ENCODE measurements around the gene SRRM5. TPM values are rescaled to one million over a fixed set of nuclear protein-coding genes. Genes with fewer than 3 reads are reported as not detected.

SRRM5 gene
- total RNA-seq, 1 experiment from 2014 or later, result 0.70 TPM

DNA sequence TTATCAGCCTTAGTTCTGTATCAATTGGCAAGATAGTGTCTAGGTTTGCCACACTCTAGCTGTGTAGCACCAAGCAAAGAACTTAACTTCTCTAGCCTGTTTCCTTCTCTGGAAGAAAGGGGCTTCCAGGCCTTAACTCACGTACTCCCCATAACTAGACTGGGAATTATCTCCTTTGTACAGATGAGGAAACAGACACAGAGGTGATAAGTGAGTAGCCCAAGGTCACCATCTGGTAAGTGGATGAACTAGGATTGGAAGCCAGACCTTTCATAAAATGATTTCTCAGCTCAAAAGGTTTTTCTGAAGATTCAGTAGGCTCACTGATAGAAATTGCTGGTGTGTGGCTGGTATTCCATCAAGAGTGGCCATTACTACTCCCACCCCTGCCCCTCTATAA, 4.4 kb downstream of the SRRM5 start:
- Histone ChIP-seq H3K9ac (ENCODE audit: extremely low read depth, insufficient read length, low read length) (peak overlapping the region; percentile 19), H2BK5ac (ENCODE audit: insufficient read length, low read length) (no peak overlapping the region), H2BK120ac (ENCODE audit: low read depth, low read length, poor library complexity, severe bottlenecking) (no peak overlapping the region), H3T11ph (ENCODE audit: low read length) (no peak overlapping the region), H2BK12ac (ENCODE audit: insufficient read length, low read depth, low read length) (no peak overlapping the region), H3K23me2 (ENCODE audit: insufficient read length, low read depth, low read length, poor library complexity, severe bottlenecking) (peaks cover 14% of the 10 kb centered on the region), H2AK5ac (ENCODE audit: insufficient read length, low read length) (no peak overlapping the region), H3K4ac (ENCODE audit: low read depth, low read length) (no peak overlapping the region), H3K4me1 (ENCODE audit: insufficient read depth, low read length) (no peaks in the 10 kb centered on the region; the same call in 1 of the 2 replicates), H3K27me3 (ENCODE audit: insufficient read depth, low read length) (no peaks in the 10 kb centered on the region), H3K56ac (ENCODE audit: insufficient read length, low read depth, low read length) (no peak overlapping the region), H3K14ac (ENCODE audit: insufficient read depth, low read length) (no peak overlapping the region), H4K91ac (ENCODE audit: insufficient read length, low read depth, low read length) (no peak overlapping the region), H2BK20ac (ENCODE audit: low read depth, low read length, poor library complexity, severe bottlenecking) (no peak overlapping the region), H4K5ac (ENCODE audit: insufficient read length, low read depth, low read length) (no peak overlapping the region), H3K18ac (ENCODE audit: insufficient read length, low read depth, low read length) (no peak overlapping the region), H3K9me3 (ENCODE audit: control insufficient read depth, low read depth, low read length) (no peaks in the 10 kb centered on the region), H2BK15ac (ENCODE audit: low read depth, low read length) (no peak overlapping the region), H4K8ac (replicated peaks; ENCODE audit: insufficient read length, low read depth, low read length) (no peak overlapping the region), H3K79me1 (ENCODE audit: insufficient read depth, low read depth, low read length, poor library complexity, severe bottlenecking) (no peaks in the 10 kb centered on the region), H4K20me1 (ENCODE audit: control insufficient read depth, insufficient read depth, insufficient read length) (no peaks in the 10 kb centered on the region), H3K27ac (ENCODE audit: insufficient read length, low read depth, low read length) (no peak overlapping the region), H2AFZ (ENCODE audit: low read length) (no peak overlapping the region), H3K23ac (ENCODE audit: insufficient read length, low read depth, low read length) (no peak overlapping the region), H3K79me2 (ENCODE audit: insufficient read depth, low read length) (no peaks in the 10 kb centered on the region), H3K4me2 (ENCODE audit: insufficient read depth, insufficient read length, low read length) (no peak overlapping the region)
- no peaks in the 10 kb centered on the region; the same call in 1 of the 2 replicates for H3K27me3 Mint-ChIP-seq (ENCODE audit: low read depth)
- H3K4me1 Mint-ChIP-seq, result peaks cover 11 to 14% of the 10 kb centered on the region in 2 experiments
- DNase-seq, result no peak
- no peak overlapping the region for H3K4me3 Mint-ChIP-seq
- H3K36me3 Mint-ChIP-seq (ENCODE audit: insufficient read depth in 1 of 3, low read depth in 3 of 3), result peaks cover 28 to 30% (median 29%) of the 10 kb centered on the region in 3 experiments
- H3K9me3 Mint-ChIP-seq, result peaks cover 3% of the 10 kb centered on the region in 2 experiments; a peak in 4 of 5 replicates
- H3K27ac Mint-ChIP-seq, result no peak overlapping the region
- WGBS (ENCODE audit: extremely low coverage, insufficient read length, low lambda C conversion rate), result no CpG with 5 or more reads among the region's 1 CpG
- TF ChIP-seq, protein P1, sequence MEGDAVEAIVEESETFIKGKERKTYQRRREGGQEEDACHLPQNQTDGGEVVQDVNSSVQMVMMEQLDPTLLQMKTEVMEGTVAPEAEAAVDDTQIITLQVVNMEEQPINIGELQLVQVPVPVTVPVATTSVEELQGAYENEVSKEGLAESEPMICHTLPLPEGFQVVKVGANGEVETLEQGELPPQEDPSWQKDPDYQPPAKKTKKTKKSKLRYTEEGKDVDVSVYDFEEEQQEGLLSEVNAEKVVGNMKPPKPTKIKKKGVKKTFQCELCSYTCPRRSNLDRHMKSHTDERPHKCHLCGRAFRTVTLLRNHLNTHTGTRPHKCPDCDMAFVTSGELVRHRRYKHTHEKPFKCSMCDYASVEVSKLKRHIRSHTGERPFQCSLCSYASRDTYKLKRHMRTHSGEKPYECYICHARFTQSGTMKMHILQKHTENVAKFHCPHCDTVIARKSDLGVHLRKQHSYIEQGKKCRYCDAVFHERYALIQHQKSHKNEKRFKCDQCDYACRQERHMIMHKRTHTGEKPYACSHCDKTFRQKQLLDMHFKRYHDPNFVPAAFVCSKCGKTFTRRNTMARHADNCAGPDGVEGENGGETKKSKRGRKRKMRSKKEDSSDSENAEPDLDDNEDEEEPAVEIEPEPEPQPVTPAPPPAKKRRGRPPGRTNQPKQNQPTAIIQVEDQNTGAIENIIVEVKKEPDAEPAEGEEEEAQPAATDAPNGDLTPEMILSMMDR (conservative IDR thresholded peaks at IDR 0.05), result no peak
